CD4-positive, alpha-beta T cell treated with Interleukin-4 for 1 hour (primary cell): ENCODE measurements around the gene TMEM185A.
"Not testable (repeated sequence)": the region's sequence is repeated elsewhere in the genome, so short reads cannot be mapped to it uniquely, and the experiment has no call there.

Experiments
- DNase-seq, 2 donors: peaks; one replicate each; pipeline ENCODE4 v3.0.0-alpha.2; 2020 to 2022

Gene TMEM185A

GRCh38 chrX:149631234-149632165 lies at the start of gene TMEM185A:
TMEM185A (minus strand) TSS chrX:149631792; CDS start chrX:149631580, 212 bp downstream.
- peak; percentile 75 to 77 for DNase-seq

GRCh38 chrX:149681182-149681581 lies 49.6 kb upstream of the TMEM185A start:
- DNase-seq: no peak

- not testable (repeated sequence) for DNase-seq
Measured at GRCh38 chrX:149679164-149679678, 47.6 kb upstream of the TMEM185A start.

GRCh38 chrX:149675554-149675953 lies 44.0 kb upstream of the TMEM185A start:
- not testable (repeated sequence) for DNase-seq

- not testable (repeated sequence) for DNase-seq
Measured at GRCh38 chrX:149675088-149675487, 43.5 kb upstream of the TMEM185A start.

GRCh38 chrX:149660613-149661012 lies 29.0 kb upstream of the TMEM185A start:
- DNase-seq: not testable (repeated sequence)

- DNase-seq: not testable (repeated sequence)
Measured at GRCh38 chrX:149656260-149656884, 24.8 kb upstream of the TMEM185A start.

GRCh38 chrX:149652232-149652981 lies 20.8 kb upstream of the TMEM185A start:
- no peak for DNase-seq

GRCh38 chrX:149650162-149650561 lies 18.6 kb upstream of the TMEM185A start:
- DNase-seq: no peak

GRCh38 chrX:149648932-149649331 lies 17.3 kb upstream of the TMEM185A start:
- DNase-seq: no peak

GRCh38 chrX:149647505-149647904 lies 15.9 kb upstream of the TMEM185A start:
- no peak for DNase-seq

GRCh38 chrX:149643496-149643895 lies 11.9 kb upstream of the TMEM185A start:
- DNase-seq: no peak

GRCh38 chrX:149641835-149642234 lies 10.2 kb upstream of the TMEM185A start:
- DNase-seq: no peak

- DNase-seq: no peak
Measured at GRCh38 chrX:149641432-149641831, 9.8 kb upstream of the TMEM185A start.

GRCh38 chrX:149639568-149639967 lies 8.0 kb upstream of the TMEM185A start:
- DNase-seq: no peak

GRCh38 chrX:149638860-149639259 lies 7.3 kb upstream of the TMEM185A start:
- no peak for DNase-seq

GRCh38 chrX:149633511-149633910 lies 1.9 kb upstream of the TMEM185A start:
- DNase-seq: no peak

GRCh38 chrX:149630681-149631233 lies 835 bp downstream of the TMEM185A start:
- DNase-seq: no peak

- DNase-seq: no peak
Measured at GRCh38 chrX:149629730-149630387, 1.7 kb downstream of the TMEM185A start.

- no peak for DNase-seq
Measured at GRCh38 chrX:149628768-149629167, 2.8 kb downstream of the TMEM185A start.

GRCh38 chrX:149628280-149628679 lies 3.3 kb downstream of the TMEM185A start:
- DNase-seq: no peak

- DNase-seq: not testable (repeated sequence)
Measured at GRCh38 chrX:149626829-149627228, 4.8 kb downstream of the TMEM185A start.
